LNCaP clone FGC (cell line): ENCODE results near the gene PDAP1.
"Not testable (repeated sequence)": the region's sequence is repeated elsewhere in the genome, so short reads cannot be mapped to it uniquely, and the experiment has no call there.

Experiments used
- DNase-seq: peaks from one replicate; pipeline ENCODE4 v3.0.0-alpha.2; 2011; ENCODE audit warnings: low read depth
- H3K4me3 ChIP-seq: 2 replicates; pipeline ENCODE4 v1.5.1; 2011; ENCODE audit warnings: mild to moderate bottlenecking, low read depth, low read length, control low read depth
- TF ChIP-seq, protein P1 (sequence below): IDR thresholded peaks from 2 replicates; pipeline ENCODE4 v1.5.1; 2012; ENCODE audit warnings: mild to moderate bottlenecking; ENCODE audit not compliant: control insufficient read depth, insufficient read depth; ENCODE audit errors: extremely low read depth

The PDAP1 gene

DNA sequence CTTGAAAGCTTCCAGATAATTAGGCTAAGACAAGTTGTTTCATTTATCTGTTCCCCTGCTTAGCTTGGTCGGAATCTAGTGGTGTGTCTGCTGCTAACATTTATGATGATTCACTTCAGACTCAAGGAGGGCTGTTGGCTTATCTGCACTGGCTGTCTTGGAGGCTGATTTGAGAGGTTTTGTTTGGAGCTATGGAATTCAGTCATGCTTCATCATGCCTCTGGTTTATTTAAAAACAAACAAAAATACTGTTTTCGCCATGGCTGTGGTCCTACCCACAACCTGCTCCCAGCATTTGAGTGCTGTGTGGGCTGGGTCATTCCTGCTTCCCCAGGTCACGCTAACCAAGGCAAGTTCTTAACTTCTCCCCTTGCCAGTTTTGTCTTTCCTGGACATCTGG, 45.6 kb downstream of the PDAP1 start:
- TF ChIP-seq, protein P1, sequence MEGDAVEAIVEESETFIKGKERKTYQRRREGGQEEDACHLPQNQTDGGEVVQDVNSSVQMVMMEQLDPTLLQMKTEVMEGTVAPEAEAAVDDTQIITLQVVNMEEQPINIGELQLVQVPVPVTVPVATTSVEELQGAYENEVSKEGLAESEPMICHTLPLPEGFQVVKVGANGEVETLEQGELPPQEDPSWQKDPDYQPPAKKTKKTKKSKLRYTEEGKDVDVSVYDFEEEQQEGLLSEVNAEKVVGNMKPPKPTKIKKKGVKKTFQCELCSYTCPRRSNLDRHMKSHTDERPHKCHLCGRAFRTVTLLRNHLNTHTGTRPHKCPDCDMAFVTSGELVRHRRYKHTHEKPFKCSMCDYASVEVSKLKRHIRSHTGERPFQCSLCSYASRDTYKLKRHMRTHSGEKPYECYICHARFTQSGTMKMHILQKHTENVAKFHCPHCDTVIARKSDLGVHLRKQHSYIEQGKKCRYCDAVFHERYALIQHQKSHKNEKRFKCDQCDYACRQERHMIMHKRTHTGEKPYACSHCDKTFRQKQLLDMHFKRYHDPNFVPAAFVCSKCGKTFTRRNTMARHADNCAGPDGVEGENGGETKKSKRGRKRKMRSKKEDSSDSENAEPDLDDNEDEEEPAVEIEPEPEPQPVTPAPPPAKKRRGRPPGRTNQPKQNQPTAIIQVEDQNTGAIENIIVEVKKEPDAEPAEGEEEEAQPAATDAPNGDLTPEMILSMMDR: no peak
- H3K4me3 ChIP-seq: no peak overlapping the region
- no peak for DNase-seq

DNA sequence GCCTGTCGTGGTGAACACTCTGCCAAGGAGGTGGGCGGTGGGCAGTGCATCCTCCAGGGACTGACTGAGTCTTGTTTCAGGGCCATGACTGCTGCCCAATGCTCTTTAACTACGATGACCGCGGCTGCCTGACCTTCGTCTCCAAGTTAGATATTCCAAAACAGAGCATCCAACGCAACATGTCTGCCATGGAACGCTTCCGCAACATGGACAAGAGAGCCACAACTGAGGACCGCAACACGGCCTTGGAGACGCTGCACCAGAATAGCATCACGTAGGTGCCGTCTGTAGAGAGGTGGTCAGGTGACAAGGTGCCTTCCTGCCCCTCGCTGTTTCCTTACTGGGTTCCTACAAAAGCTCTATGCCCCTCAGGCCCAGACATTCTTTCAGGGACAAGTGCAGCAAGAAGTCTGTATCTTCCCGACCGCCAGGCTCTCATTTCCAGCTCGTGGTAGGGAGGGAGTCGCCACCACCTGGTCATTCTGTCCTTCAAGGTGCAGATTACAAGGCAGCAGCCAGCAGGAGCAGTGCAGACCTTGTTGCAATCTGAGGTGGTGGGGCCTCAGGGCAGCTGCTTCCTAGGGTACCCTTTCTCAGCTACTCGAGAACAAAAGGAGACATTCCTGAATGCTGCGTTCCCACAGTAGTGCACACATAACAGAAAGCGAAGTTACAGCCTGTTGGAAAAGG, 48.8 kb downstream of the PDAP1 start:
- DNase-seq: no peak
- TF ChIP-seq, protein P1: no peak
- no peak overlapping the region for H3K4me3 ChIP-seq

DNA sequence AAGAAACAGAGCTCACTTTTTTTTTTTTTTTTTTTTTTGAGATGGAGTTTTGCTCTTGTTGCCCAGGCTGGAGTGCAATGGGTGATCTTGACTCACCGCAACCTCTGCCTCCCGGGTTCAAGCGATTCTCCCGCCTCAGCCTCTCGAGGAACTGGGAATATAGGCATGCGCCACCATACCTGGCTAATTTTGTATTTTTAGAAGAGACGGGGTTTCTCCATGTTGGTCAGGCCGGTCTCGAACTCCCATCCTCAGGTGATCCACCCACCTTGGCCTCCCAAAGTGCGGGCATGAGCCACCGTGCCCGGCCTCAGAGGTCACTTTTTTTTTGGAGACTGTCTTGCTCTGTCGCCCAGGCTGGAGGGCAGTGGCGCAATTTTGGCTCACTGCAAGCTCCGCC, 49.9 kb downstream of the PDAP1 start:
- DNase-seq, H3K4me3 ChIP-seq: not testable (repeated sequence)

DNA sequence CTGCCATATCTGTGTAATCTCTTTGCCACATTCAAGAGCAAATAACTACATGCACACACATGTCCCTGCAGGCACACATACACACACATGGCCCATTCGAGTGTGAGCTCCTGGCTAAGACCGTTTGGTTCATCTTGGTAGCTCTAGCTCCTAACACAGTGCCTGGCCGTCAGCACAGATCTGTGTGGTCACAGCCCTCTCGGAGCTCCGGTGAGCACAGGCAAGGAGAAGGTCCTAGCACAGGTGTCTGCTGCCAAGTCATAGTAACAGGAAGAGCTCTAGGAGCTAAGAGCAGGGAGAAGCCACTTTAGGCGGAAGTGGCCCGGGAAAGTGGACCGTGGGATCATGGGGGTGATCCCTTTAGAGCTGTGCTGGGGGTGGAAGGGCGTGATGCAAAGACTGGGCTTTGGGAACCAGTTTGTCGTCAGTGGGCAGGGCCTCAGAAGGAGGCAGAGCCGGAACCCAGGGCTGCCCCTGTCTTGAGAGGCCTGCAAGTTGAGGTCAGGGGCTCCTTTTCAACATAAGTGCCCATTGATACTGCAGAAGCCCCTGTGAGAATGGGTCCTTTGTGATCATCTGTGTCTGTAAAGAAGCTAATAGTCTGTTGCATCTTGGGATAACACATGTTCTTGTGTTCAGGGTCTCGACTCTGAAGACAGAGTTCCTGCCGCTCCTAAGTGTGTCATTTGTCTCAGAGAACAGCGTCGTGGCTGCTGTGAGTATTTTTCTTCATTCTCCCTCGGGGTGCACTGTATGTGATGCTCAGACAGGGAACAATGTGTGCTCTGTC, 50.5 kb downstream of the PDAP1 start:
- H3K4me3 ChIP-seq: no peak overlapping the region
- no peak for DNase-seq
- TF ChIP-seq, protein P1: no peak

DNA sequence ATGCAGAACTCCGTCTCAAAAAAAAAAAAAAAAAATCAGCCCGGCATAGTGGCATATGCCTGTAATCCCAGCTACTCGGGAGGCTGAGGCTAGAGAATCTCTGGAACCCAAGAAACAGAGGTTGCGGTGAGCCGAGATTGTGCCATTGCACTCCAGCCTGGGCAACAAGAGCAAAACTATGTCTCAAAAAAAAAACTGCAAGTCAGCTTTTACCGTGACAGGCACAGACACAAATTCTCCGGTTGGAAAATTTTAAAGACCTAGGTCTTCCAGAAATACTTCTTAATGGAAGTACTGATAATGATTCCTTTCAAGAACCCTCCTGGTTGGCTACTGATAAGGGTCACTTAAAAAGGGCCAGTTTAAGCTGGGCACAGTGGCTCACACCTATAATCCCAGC, 53.3 kb downstream of the PDAP1 start:
- DNase-seq: no peak
- H3K4me3 ChIP-seq: no peak overlapping the region
- TF ChIP-seq, protein P1: no peak

DNA sequence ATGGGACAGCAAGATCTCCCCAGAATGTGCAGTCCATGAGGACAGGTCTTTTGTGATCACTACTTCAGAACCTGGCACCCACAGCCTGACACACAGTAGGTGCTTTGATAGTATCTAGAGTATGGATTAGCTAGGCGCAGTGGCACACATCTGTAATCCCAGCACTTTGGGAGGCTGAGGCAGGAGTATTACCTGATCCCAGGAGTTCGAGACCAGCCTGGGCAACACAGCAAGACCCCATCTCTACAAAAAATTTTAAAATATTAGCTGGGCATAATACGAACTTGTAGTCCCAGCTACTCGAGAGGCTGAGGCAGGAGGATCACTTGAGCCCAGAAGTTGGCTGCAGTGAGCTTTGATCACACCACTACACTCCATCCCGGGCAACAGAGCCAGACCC, 56.1 kb downstream of the PDAP1 start:
- no peak for DNase-seq
- TF ChIP-seq, protein P1: no peak
- H3K4me3 ChIP-seq: no peak overlapping the region

DNA sequence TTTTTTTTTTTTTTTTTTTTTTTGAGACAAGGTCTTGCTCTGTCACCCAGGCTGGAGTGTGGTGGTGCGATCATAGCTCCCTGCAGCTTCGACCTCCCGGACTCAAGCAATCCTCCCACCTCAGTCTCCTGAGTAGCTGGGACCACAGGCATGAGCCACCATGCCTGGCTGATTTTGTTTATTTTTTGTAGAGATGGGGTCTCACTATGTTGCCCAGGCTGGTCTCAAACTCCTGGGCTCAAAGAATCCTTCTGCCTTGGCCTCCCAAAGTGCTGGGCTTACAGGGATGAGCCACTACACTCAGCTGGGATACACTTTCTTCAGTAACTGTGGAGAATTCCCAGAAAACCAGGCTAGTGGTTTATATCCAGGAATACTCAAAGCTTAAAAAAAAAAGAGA, 57.8 kb downstream of the PDAP1 start:
- DNase-seq, H3K4me3 ChIP-seq: not testable (repeated sequence)
